ENCODE measurements around the gene P2RY12. TPM values are rescaled to one million over a fixed set of nuclear protein-coding genes. Genes with fewer than 3 reads are reported as not detected.

Gene P2RY12
- total RNA-seq, 1 donor from 2014 or later = 0.65 TPM

- ATAC-seq = peak; percentile 40
- DNase-seq (ENCODE audit: low spot score) = no peak
These were observed 37.1 kb downstream of the P2RY12 start for GRCh38 chr3:151347432-151347831.

- DNase-seq (ENCODE audit: low spot score) (no peak), ATAC-seq (no peak)
These were observed 38.3 kb downstream of the P2RY12 start for GRCh38 chr3:151346292-151346691.

GRCh38 chr3:151345859-151346258 is 38.7 kb downstream of the P2RY12 start:
- DNase-seq (ENCODE audit: low spot score) = no peak
- peak; percentile 26 for ATAC-seq

- no peak for DNase-seq (ENCODE audit: low spot score)
- no peak for ATAC-seq
These were observed 52.9 kb downstream of the P2RY12 start for GRCh38 chr3:151331696-151332095.

- ATAC-seq (no peak), DNase-seq (ENCODE audit: low spot score) (no peak)
These were observed 53.7 kb downstream of the P2RY12 start for GRCh38 chr3:151330899-151331298.

GRCh38 chr3:151330379-151330778 is 54.2 kb downstream of the P2RY12 start:
- no peak for ATAC-seq
- DNase-seq (ENCODE audit: low spot score) = no peak

- DNase-seq (ENCODE audit: low spot score) (no peak), ATAC-seq (no peak)
These were observed 55.2 kb downstream of the P2RY12 start, which contains the start of gene P2RY13 for GRCh38 chr3:151329363-151329762. Gene P2RY13, minus strand, starts transcription at chr3:151329549. Its CDS starts 21 bp downstream, at chr3:151329528.

- ATAC-seq = no peak
- DNase-seq (ENCODE audit: low spot score) = no peak
These were observed 56.1 kb downstream of the P2RY12 start for GRCh38 chr3:151328298-151328995.

GRCh38 chr3:151327571-151328198 is 56.9 kb downstream of the P2RY12 start:
- ATAC-seq (peak; percentile 61), DNase-seq (ENCODE audit: low spot score) (no peak)

- DNase-seq (ENCODE audit: low spot score) = no peak
- peak; percentile 14 for ATAC-seq
These were observed 62.0 kb downstream of the P2RY12 start for GRCh38 chr3:151322511-151322910.

- no peak for ATAC-seq
- no peak for DNase-seq (ENCODE audit: low spot score)
These were observed 63.0 kb downstream of the P2RY12 start for GRCh38 chr3:151321526-151321925.

GRCh38 chr3:151320131-151320530 is 64.4 kb downstream of the P2RY12 start:
- DNase-seq (ENCODE audit: low spot score) (no peak), ATAC-seq (no peak)

- DNase-seq (ENCODE audit: low spot score) (no peak), ATAC-seq (no peak)
These were observed 64.9 kb downstream of the P2RY12 start for GRCh38 chr3:151319628-151320027.

- DNase-seq (ENCODE audit: low spot score) (no peak), ATAC-seq (no peak)
These were observed 65.6 kb downstream of the P2RY12 start for GRCh38 chr3:151318991-151319390.

- ATAC-seq (no peak), DNase-seq (ENCODE audit: low spot score) (no peak)
These were observed 66.2 kb downstream of the P2RY12 start for GRCh38 chr3:151318313-151318712.

- DNase-seq (ENCODE audit: low spot score) = no peak
- ATAC-seq = no peak
These were observed 68.1 kb downstream of the P2RY12 start, which contains the start of gene GPR87 for GRCh38 chr3:151316267-151316991. Gene GPR87, minus strand, starts transcription at chr3:151316820. Its CDS starts 16,720 bp downstream, at chr3:151300100.

- no peak for DNase-seq (ENCODE audit: low spot score)
- ATAC-seq = no peak
These were observed 68.7 kb downstream of the P2RY12 start for GRCh38 chr3:151315846-151316245.

- ATAC-seq (no peak), DNase-seq (ENCODE audit: low spot score) (no peak)
These were observed 69.4 kb downstream of the P2RY12 start for GRCh38 chr3:151315136-151315535.

- DNase-seq (ENCODE audit: low spot score) = no peak
- no peak for ATAC-seq
These were observed 70.0 kb downstream of the P2RY12 start for GRCh38 chr3:151314593-151314992.

- ATAC-seq = no peak
These were observed 70.4 kb downstream of the P2RY12 start for GRCh38 chr3:151314137-151314536.

GRCh38 chr3:151312972-151313371 is 71.6 kb downstream of the P2RY12 start:
- DNase-seq (ENCODE audit: low spot score) (no peak), ATAC-seq (no peak)

More at GRCh38 chr3:151314137-151314536, 70.4 kb downstream of the P2RY12 start:
- no peak for DNase-seq (ENCODE audit: low spot score)

GRCh38 chr3:151309566-151309965 is 75.0 kb downstream of the P2RY12 start:
- ATAC-seq (no peak), DNase-seq (ENCODE audit: low spot score) (no peak)
